Testis (tissue), 2 donors: ENCODE data around the gene COQ5.

ENCODE experiments used
- CTCF ChIP-seq, 3 experiments: fragments of 450-650 bp in 2 of 3; fragments of 200-600 bp in 1 of 3; sonication (generic) in 1 of 3; IDR thresholded peaks; one replicate each; pipeline ENCODE4 v1.5.1; 2016 to 2019; ENCODE audit warnings: antibody characterized with exemption in 3 of 3, mild to moderate bottlenecking in 2 of 3, moderate library complexity in 1 of 3
- POLR2A ChIP-seq: fragments of 450-650 bp; IDR thresholded peaks from one replicate; pipeline ENCODE4 v1.6.1; 2017; ENCODE audit warnings: antibody characterized with exemption, mild to moderate bottlenecking, moderate library complexity

GRCh38 chr12:120463712-120464111 lies 65.2 kb downstream of the COQ5 start:
- no peak for TF ChIP-seq CTCF (IDR thresholded peaks at IDR 0.05)
- TF ChIP-seq POLR2A = no peak
